Activated T-cell treated with anti-CD3 and anti-CD28 coated beads for 1 hour (primary cell): ENCODE results near the gene TSPAN14.
"Not testable (repeated sequence)": the region's sequence is repeated elsewhere in the genome, so short reads cannot be mapped to it uniquely, and the experiment has no call there.

ENCODE experiments used
- DNase-seq: peaks from one replicate; pipeline ENCODE4 v3.0.0-alpha.2; 2020; ENCODE audit warnings: low read depth

The TSPAN14 gene

DNA sequence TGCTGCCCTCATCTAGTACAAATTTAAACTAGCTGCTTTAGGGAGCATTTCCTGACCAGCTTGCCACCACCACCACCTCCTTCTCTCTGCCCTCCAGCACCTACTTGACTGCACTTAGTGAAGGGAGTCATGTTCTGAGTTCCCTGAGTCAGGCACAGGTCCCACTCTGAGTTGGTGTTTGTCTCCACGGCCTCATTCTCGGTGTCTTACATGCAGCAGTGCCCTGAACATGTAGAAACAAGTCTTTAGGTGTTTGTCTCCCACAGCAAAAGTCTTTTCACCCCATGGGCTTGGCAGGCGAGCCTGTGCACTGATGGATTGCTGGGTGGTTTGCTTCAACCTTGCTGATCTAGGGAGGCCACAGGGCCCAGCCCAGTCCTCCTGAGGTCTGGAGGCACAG, 16.9 kb downstream of the TSPAN14 start:
- DNase-seq: no peak

DNA sequence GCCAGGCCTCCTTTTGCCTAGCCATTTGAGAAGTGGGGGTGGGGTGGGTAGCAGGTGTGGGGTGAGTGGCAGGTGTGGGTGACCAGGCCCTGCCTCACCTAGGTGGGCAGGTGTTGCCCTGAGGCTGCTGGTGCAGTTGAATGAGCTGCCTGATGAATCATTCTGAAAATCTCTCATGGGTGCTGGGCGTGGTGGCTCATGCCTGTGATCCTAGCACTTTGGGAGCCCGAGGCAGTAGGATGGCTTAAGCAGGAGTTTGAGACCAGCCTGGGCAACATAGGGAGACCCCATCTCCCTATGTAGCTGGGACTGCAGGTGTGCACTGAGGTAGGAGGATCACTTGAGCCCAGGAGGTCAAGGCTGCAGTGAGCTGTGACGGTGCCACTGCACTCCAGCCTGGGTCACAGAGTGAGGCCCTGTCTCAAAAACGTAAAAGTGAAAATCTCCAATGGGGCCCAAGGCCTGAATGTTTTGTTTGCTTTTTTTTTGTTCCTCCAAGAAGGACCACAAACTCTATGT, 17.7 kb downstream of the TSPAN14 start:
- no peak for DNase-seq

DNA sequence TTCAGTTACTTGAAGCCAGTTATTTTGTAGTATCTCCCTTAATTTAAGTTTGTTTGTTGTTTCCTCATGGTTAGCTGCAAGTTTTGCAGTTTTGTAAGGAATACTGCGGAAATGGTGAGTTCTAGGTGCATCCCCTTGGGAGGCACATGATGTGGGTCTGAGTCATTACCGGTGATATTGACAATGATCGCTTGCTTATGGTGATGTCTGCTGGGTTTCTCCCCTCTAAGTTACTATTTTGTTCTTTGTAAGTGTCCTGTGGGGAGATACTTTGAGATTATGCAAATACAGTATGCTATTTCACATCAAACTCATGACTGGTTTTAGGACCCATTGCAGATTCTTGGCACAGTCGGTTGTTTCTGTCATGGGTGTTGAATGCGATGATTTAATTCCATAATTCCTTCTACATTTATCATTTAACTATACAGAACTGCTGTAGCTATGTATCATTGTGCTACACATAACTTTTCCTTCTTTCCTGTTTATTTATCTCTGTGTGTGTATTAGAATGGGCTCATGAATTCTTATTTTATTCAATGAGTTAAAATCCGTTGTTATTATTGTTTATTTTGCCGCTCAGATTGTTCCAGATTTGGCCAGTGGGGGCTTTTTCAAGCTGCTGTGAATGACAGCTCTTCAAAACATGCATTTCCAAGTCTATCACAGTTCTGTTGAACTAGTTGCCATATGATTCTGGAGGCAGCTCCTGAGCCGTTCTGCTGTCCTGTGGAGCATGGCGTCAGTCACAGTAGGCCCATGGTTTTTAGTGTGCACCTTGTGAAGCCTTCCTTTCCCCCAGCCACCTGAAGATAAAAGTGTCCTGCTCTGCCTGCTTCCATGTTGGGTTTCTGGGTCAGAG, 18.4 kb downstream of the TSPAN14 start:
- DNase-seq: no peak

DNA sequence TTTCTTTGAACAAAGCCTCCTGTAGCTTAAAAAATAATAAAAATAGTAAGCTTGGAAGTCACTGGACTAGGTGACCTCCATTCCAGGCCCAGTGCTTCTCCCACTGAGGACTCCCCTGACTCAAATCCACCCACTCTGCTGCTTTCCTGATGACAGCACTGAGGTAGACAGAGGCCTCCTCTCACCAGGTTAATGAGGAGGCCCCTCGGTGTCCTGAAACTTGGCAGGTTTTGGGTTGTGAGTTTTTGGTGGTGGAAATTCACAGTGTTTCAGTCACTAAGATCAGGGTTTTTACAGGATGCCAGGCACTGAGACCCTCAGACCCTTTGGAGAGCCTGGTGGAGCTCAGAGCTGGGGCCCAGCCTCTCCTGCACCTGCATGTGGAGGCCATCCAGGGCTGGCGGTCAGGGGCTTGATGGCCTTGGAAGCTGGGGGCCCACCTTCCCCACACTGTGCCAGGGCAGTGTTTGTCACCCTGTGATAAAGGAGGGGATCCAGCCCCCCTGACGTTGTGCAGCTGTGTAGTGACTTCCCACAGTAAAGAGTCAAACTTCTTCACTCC, 19.1 kb downstream of the TSPAN14 start:
- no peak for DNase-seq

- DNase-seq: no peak
These were observed 19.8 kb downstream of the TSPAN14 start for GRCh38 chr10:80473692-80474596.

- no peak for DNase-seq
These were observed 20.4 kb downstream of the TSPAN14 start for GRCh38 chr10:80474597-80474910.

GRCh38 chr10:80474941-80475340, 20.8 kb downstream of the TSPAN14 start:
- DNase-seq: no peak

DNA sequence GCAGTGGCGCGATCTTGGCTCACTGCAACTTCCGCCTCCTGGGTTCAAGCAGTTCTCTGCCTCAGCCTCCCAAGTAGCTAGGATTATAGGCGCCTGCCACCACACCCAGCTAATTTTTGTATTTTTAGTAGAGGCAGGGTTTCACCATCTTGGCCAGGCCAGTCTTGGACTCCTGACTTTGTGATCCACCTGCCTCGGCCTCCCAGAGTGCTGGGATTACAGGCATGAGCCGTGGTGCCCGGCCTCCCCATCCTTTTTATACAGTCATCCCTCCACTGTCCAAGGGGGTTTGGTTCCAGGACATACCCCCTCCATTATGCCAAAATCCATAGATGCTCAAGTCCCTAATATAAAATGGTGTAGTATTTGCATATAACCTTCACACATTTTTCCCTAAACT, 21.5 kb downstream of the TSPAN14 start:
- DNase-seq: not testable (repeated sequence)

DNA sequence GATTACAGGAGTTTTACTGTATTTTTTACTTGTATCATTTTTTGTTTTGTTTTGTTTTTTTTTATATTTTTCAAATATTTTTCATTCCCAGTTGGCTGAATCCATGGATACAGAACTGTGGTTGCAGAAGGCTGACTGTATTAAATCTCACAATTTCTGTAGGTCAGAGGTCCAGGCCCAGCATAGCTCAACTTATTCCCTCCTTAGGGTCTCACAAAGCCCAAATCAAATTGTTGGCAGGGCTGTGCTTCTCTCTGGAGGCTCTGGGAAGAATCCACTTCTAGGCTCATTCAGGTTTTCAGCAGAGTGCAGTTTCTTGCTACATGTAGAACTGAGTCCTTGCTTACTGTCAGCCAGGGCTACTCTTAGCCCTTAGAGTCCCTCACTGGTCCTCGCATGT, 22.6 kb downstream of the TSPAN14 start:
- DNase-seq: no peak

DNA sequence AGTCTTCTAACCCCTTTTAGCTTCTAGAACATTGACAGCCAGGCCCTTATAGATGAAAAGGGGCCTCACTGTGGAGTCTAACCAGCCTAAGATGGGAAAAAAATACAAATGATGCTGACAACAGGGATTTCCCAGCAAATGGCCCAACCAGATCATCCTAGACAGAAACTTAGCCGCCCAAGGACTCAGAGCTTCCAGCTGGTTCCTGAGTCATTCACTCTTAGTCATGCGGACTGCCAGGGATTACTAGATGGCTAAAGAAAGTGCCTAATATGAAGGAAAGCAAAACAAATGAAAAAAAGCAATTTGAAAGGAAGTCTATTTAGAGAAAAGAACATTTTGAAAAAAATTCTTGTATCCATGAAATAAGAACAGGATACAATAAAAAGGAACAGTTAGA, 23.7 kb downstream of the TSPAN14 start:
- DNase-seq: no peak

DNA sequence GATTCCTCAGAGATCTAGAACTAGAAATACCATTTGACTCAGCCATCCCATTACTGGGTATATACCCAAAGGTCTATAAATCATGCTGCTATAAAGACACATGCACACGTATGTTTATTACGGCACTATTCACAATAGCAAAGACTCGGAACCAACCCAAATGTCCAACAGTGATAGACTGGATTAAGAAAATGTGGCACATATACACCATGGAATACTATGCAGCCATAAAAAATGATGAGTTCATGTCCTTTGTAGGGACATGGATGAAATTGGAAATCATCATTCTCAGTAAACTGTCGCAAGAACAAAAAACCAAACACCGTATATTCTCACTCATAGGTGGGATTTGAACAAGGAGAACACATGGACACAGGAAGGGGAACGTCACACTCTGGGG, 26.3 kb downstream of the TSPAN14 start:
- DNase-seq: not testable (repeated sequence)

DNA sequence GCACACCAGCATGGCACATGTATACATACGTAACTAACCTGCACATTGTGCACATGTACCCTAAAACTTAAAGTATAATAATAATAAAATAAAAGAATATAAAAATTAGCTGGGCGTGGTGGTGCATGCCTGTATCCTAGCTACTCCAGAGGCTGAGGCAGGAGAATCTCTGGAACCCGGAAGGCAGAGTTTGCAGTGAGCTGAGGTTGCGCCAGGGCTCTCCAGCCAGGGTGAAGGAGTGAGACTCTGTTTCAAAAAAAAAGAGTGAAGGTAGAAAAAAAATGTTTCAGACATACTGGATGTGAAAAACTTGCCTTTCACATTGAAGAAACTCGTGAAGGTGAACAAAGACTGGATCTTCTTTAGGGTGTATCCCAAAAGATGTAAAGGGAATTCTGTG, 26.7 kb downstream of the TSPAN14 start:
- DNase-seq: no peak

DNA sequence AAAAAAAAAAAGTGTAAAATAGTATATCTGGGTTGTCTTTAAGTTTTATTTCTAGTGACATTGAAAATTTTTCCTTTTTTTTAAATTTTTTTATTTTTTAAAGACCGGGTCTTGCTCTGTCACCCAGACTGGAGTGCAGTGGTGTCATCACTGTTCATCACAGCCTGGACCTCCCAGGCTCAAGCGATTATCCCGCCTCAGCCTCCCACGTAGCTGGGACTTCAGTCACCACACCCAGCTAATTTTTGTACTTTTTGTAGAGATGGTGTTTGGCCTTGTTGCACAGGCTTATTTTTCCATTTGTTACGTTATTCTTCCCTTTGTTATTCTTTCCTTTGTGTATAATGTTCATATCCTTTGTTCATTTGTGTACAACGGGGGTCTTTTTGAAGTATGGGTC, 30.1 kb downstream of the TSPAN14 start:
- no peak for DNase-seq

GRCh38 chr10:80484676-80485075, 30.6 kb downstream of the TSPAN14 start:
- no peak for DNase-seq

DNA sequence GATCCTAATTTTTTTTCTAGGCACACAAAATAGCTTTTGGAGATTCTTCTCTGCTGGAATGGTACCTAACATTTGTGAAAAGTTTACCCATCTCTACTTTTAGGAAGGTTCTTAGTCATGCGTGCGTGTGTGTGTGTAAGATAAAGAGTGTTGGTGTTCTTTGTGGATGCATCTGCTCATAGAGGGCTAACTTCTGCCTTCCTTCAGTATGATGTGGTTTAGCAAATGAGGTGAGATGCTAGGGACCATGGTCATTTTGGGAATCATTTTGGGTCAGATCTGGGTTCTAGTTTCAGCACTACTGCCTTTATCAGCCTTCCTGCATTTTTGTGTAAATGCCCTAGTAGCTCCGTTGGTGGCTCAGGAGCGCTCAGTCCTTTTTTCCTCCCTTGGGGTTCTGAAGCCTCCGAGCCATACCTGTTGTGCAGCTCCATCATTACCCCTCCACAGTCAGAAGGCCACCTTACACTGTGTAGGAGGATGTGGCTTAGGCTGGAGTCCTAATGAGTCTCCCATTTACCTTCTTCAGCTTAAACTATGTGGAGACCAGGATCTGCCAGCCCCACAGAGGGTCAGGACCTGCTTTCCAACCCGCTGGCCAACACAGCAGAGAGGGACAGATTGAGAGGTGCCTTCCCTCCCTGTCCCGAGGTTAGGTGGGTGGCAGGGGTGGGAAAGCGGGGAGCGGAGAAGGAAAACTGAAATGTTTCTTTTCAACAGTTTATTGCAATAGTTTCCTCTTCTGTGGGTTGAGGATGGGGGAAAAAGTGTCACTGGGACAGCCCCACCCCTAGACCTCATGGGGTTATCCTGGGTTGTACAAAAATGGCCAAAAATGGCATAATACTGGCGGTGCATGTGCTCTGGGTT, 31.2 kb downstream of the TSPAN14 start:
- no peak for DNase-seq

GRCh38 chr10:80485946-80486764, 32.0 kb downstream of the TSPAN14 start:
- no peak for DNase-seq

GRCh38 chr10:80486785-80487420, 32.8 kb downstream of the TSPAN14 start:
- DNase-seq: no peak

- DNase-seq: no peak
These were observed 33.3 kb downstream of the TSPAN14 start for GRCh38 chr10:80487421-80487785.

GRCh38 chr10:80487791-80488538, 33.9 kb downstream of the TSPAN14 start:
- DNase-seq: no peak
